HUES48 (cell line): ENCODE data around the gene SH3GL1.
A peak's percentile ranks its signal among the peaks of the same experiment; 100 is the strongest.

Experiments
- H3K27ac ChIP-seq: one replicate; pipeline ENCODE4 v1.7.0; 2013; ENCODE audit warnings: low read depth, low read length, inconsistent platforms
- H3K27me3 ChIP-seq: 2 replicates; pipeline ENCODE4 v1.6.1; 2013; ENCODE audit warnings: mild to moderate bottlenecking, low read length; ENCODE audit not compliant: control insufficient read depth, insufficient read depth
- H3K36me3 ChIP-seq: 2 replicates; pipeline ENCODE4 v1.6.1; 2013; ENCODE audit warnings: low read length; ENCODE audit not compliant: control insufficient read depth, insufficient read depth
- H3K4me1 ChIP-seq: 2 replicates; pipeline ENCODE4 v1.6.1; 2013; ENCODE audit warnings: mild to moderate bottlenecking, low read length; ENCODE audit not compliant: control insufficient read depth, insufficient read depth
- H3K4me3 ChIP-seq: 2 replicates; pipeline ENCODE4 v1.5.1; 2013; ENCODE audit warnings: mild to moderate bottlenecking, low read depth, low read length
- H3K9ac ChIP-seq: 2 replicates; pipeline ENCODE4 v1.6.1; 2013; ENCODE audit warnings: mild to moderate bottlenecking, low read depth, low read length, moderate library complexity
- H3K9me3 ChIP-seq: 2 replicates; pipeline ENCODE4 v1.6.1; 2013; ENCODE audit warnings: low read length; ENCODE audit not compliant: control insufficient read depth, insufficient read depth

Gene SH3GL1

DNA sequence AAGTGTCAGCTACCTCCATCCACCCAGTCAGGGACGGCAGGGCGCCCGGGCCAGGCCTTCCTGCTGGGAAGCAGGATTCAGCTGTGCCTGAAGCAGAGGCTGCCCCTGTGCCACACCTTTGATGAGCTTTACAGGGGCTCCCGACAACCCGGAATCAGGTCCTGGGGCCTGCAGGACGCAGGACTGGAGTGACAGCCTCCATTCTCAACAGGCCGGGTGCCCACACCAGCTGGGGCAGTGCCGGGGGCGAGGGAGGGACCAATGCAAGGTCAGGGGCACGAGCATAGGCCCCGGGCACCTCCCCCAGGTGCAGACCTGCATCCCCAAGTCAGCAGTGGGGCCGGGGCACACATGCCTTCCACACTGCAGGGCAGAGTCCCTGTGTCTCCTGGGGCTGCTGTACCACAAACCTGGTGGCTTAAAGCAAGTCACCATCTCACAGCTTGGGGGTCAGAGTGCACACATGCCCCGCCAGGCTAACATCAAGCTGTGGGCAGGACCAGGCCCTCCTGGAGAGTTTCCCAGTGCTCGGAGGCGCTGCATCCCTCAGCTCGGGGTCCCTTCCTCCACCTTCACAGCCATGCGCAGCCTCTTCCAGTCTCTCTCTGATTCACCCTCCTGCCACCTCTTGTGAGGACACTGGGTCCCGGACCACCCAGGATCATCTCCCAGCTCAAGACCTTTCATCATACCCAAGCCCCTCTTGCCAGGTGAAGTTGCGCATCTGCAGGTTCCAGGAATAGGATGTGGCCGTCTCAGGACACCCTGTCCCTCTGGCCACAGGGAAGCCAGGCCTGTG, 43.8 kb upstream of the SH3GL1 start:
- no peak overlapping the region for H3K4me3 ChIP-seq
- no peak overlapping the region for H3K9ac ChIP-seq
- H3K36me3 ChIP-seq, result peaks cover 81% of the 10 kb centered on the region
- H3K27me3 ChIP-seq, result no peaks in the 10 kb centered on the region
- no peaks in the 10 kb centered on the region for H3K4me1 ChIP-seq
- H3K9me3 ChIP-seq, result no peaks in the 10 kb centered on the region
- peak overlapping the region; percentile 18 for H3K27ac ChIP-seq

DNA sequence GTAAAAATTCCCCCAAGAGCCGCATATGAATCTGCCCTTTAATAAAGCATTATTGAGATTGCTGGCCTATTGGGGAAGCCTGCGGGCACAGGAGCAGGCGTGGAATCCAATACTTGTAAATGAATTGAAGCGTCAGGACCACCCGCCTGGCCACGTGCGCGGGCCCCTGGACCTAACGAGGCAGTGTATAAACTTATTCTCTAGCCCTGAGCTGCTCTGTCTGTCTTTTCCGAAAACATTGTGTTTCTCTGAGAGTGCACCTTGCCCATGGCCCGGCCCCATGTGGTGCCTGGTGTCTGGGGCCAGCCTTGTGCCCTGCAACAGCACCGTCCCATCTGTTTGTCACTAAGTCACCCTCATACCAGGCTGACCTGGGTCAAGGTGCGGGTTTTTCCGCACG, 42.8 kb upstream of the SH3GL1 start:
- no peaks in the 10 kb centered on the region for H3K4me1 ChIP-seq
- peaks cover 81% of the 10 kb centered on the region for H3K36me3 ChIP-seq
- H3K4me3 ChIP-seq, result no peak overlapping the region
- H3K9ac ChIP-seq, result no peak overlapping the region
- H3K27ac ChIP-seq, result no peak overlapping the region
- H3K9me3 ChIP-seq, result no peaks in the 10 kb centered on the region
- no peaks in the 10 kb centered on the region for H3K27me3 ChIP-seq

DNA sequence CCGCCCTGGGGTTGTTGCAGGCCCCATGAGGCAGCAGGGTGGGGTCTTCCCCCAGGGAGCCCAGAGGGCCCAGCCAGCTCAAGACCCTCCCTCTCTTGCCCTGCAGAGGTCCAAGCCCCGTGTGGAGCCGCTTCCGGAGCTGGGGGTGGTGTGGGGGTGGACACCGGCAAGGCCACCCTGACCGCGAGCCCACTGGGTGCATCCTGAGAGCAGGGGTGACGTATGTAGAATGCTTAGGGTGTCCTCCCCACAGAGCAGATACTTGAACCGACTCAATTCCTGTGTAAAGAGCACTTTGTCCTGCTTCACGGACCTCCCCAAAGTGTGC, 42.4 kb upstream of the SH3GL1 start:
- Histone ChIP-seq H3K9ac (no peak overlapping the region), H3K4me1 (no peaks in the 10 kb centered on the region), H3K9me3 (no peaks in the 10 kb centered on the region), H3K36me3 (peaks cover 81% of the 10 kb centered on the region), H3K27me3 (no peaks in the 10 kb centered on the region), H3K27ac (no peak overlapping the region), H3K4me3 (no peak overlapping the region)

DNA sequence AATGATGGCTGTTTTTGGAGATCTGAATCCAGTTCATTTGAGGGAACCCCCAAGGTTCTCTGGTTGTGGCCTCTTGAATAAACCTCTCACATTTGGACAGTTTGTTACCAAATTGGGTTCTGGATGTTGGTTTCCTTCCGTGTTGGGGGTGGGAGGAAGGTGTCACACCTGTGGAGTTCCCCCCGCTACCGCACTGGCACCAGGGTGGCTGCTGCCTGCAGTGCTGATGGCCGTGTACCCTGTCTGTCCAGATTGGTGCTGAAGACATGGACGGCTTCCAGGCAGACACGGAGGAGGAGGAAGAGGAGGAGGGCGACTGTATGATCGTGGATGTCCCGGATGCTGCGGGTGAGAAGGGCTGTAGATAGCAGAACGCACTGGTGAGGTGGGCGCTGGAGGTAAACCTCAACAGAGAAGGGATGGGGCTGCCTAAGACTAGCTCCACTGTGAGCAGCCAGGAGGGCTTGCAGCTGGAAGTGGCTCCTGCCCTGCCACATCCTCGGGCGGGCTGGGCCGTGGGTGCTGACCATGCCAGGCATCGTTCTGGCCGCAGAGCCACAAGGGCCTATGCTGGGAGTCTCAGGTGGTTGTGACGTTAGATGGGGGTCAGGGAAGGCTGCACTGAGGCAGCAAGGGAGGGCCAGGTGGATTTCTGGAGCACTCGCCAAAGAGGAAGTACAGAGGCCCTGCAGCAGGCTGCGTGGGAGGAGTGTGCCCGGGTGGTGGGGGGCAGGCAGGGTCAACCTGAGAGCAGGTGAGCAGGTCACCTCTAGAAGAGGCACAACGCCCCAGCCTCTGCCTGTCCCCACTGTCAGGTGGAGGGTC, 41.9 kb upstream of the SH3GL1 start:
- Histone ChIP-seq H3K27ac (peak overlapping the region; percentile 35), H3K4me3 (no peak overlapping the region), H3K4me1 (no peaks in the 10 kb centered on the region), H3K9ac (no peak overlapping the region), H3K36me3 (peaks cover 80% of the 10 kb centered on the region), H3K9me3 (no peaks in the 10 kb centered on the region), H3K27me3 (no peaks in the 10 kb centered on the region)

DNA sequence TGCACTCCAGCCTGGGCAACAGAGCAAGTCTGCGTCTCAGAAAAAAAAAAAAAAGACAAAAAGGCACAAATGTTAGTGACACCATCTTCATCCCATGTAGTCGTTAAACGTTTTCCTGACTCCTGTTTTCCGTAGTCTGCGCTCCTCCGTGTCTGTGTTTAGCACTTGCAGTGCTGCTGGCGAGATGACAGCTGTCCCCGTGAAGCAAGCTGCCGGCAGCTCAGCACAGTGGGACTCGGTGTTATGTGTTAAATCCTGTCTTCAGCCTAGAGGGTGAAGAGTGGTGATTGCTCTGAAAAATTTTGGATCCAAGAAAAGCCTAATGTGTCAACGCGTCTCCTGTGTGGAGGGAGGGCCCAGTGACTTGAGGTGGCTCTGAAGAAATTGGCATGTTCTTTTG, 38.9 kb upstream of the SH3GL1 start:
- Histone ChIP-seq H3K9me3 (no peaks in the 10 kb centered on the region), H3K4me1 (no peaks in the 10 kb centered on the region), H3K27ac (no peak overlapping the region), H3K36me3 (peaks cover 81% of the 10 kb centered on the region), H3K9ac (no peak overlapping the region), H3K27me3 (no peaks in the 10 kb centered on the region), H3K4me3 (no peak overlapping the region)

DNA sequence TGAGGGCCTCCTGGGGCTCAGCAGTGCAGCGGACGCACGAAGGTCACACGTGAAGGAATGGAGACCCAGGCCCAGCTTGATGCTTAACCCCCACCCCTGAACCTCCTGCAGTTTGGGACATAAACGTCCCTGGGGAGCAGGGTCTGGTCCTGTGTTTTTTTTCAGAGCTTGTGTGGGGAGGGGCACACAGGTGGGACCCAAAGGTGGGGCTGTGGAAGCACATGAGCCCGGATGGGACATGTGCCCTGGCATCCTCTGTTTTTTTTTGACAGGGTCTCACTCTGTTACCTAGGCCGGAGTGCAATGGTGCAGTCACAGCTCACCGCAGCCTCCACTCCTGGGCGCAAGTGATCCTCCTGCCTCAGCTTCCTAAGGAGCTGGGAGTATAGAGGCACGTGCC, 36.8 kb upstream of the SH3GL1 start:
- Histone ChIP-seq H3K36me3 (peaks cover 86% of the 10 kb centered on the region), H3K9ac (no peak overlapping the region)

DNA sequence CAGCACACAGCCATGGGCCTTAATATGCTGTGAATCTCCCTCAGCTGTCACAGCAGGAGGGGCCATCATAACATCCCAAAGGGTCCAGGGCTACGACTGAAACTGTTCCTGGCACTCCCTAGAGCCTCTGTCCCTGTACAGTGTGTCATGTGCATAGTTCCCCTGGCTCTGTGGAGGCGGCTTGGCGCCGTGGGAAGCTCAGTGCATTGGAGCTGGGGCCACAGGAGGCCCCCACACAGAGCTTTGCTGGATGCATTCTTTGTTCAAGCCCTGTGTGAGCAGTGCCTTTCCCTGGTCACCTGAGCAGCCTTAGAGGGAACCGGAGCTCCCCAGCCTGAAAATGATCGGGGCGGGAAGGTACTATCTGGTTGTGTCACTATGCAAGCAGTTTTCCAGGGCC, 35.9 kb upstream of the SH3GL1 start:
- H3K9ac ChIP-seq, result no peak overlapping the region
- no peaks in the 10 kb centered on the region for H3K27me3 ChIP-seq
- H3K4me3 ChIP-seq, result no peak overlapping the region
- H3K36me3 ChIP-seq, result peaks cover 89% of the 10 kb centered on the region
- no peak overlapping the region for H3K27ac ChIP-seq
- H3K9me3 ChIP-seq, result no peaks in the 10 kb centered on the region
- H3K4me1 ChIP-seq, result no peaks in the 10 kb centered on the region

More for the DNA sequence above, 36.8 kb upstream of the SH3GL1 start:
- H3K4me3 ChIP-seq, result no peak overlapping the region
- no peaks in the 10 kb centered on the region for H3K4me1 ChIP-seq
- H3K27me3 ChIP-seq, result no peaks in the 10 kb centered on the region
- H3K9me3 ChIP-seq, result no peaks in the 10 kb centered on the region
- H3K27ac ChIP-seq, result no peak overlapping the region

DNA sequence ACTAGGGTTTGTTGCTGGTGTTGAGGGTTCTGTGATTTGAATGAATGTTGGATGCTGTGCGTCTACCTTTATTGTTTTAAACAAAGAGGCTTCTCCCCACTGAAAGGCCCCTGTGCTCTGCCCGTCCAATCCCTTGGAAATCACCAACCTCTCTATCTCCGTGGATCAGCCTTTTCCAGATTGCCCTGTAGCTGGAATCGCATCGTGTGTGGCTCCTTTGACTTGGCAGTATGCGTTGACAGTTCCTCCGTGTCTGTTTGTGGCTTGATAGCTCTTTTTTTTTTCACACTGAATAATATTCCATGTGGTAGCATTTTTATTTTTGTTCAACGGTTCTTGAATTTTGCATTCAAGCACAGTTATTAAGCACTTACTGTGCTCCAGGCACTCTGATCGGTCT, 34.0 kb upstream of the SH3GL1 start:
- H3K36me3 ChIP-seq, result peaks cover 92% of the 10 kb centered on the region

DNA sequence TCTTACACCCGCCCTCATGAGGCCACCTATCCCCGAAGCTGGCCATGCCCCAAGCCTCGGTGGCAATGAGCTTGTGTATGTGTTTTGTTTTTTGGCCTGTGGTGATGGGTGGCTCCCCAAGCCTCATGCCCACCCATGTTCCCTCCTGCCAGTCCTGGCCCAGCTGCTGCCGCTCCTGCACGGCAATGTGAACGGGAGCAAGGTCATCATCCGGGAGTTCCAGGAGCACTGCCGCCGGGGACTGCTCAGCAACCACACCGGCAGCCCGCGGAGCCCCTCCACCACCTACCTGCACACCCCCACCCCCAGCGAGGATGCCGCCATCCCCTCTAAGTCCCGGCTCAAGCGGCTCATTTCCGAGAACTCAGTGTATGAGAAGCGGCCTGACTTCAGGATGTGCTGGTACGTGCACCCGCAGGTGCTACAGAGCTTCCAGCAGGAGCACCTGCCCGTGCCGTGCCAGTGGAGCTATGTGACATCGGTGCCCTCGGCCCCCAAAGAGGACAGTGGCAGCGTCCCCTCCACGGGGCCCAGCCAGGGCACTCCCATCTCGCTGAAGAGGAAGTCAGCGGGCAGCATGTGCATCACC, 32.7 kb upstream of the SH3GL1 start:
- Histone ChIP-seq H3K36me3 (peaks cover 94% of the 10 kb centered on the region), H3K9ac (no peak overlapping the region), H3K27me3 (no peaks in the 10 kb centered on the region), H3K9me3 (no peaks in the 10 kb centered on the region), H3K4me3 (no peak overlapping the region), H3K4me1 (no peaks in the 10 kb centered on the region), H3K27ac (no peak overlapping the region)

More for the DNA sequence above, 34.0 kb upstream of the SH3GL1 start:
- H3K27me3 ChIP-seq, result no peaks in the 10 kb centered on the region
- no peaks in the 10 kb centered on the region for H3K9me3 ChIP-seq
- no peak overlapping the region for H3K4me3 ChIP-seq
- no peak overlapping the region for H3K27ac ChIP-seq
- no peaks in the 10 kb centered on the region for H3K4me1 ChIP-seq
- H3K9ac ChIP-seq, result no peak overlapping the region

DNA sequence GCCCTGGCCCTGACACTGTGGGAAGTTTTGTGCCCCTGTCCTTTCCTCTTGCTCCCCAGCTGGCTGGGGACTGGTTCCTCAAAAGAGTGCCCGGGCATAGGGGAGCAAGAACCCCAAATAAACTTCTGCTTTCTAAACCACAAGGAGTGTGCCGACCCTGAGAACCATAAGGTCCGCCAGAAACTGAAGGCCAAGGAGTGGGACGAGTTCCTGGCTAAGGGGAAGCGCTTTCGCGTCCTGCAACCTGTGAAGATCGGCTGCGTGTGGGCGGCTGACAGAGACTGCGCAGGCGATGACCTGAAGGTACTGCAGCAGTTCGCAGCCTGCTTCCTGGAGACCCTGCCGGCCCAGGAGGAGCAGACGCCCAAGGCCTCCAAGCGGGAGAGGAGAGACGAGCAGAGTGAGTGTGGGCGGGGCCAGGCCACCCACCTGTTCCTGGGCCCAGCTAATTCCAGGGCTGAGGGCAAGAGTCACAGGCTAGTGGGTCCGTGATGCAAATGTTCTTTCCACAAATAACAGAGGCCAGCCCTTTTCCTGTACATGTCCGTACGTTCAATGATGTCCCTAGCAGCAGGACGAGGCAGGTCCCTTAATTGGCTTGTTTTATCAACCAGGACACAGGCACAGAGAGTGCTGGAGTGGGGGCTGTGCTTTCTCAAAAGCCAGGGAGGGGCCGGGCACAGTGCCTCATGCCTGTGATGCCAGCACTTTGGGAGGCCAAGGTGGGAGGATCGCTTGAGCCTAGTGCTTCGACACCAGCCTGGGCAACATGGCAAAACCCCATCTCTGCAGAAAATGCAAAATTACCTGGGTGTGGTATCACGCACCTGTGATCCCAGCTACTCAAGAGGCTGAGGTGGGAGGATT, 31.7 kb upstream of the SH3GL1 start:
- no peak overlapping the region for H3K4me3 ChIP-seq
- H3K9ac ChIP-seq, result no peak overlapping the region
- H3K27ac ChIP-seq, result no peak overlapping the region

More for the DNA sequence above, 31.7 kb upstream of the SH3GL1 start:
- Histone ChIP-seq H3K36me3 (peaks cover 87% of the 10 kb centered on the region), H3K27me3 (no peaks in the 10 kb centered on the region), H3K4me1 (no peaks in the 10 kb centered on the region), H3K9me3 (no peaks in the 10 kb centered on the region)
